Esophagus muscularis mucosa (tissue), 4 donors: ENCODE measurements around the gene CHRNA4. TPM values are rescaled to one million over a fixed set of nuclear protein-coding genes. Genes with fewer than 3 reads are reported as not detected.

Source experiments
- DNase-seq: peaks from one replicate; pipeline ENCODE4 v3.0.0-alpha.2; 2017; ENCODE audit errors: extremely low spot score
- H3K27ac ChIP-seq, 4 donors: fragments of 200-600 bp; sonication (generic); replicated peaks in 1 of 4; 1 replicate in 3 of 4; 2 replicates in 1 of 4; pipeline ENCODE4 v1.5.1; 2016 to 2019; ENCODE audit warnings: mild to moderate bottlenecking in 1 of 4
- H3K27me3 ChIP-seq, 4 donors: fragments of 200-600 bp; sonication (generic); one replicate each; pipeline versions ENCODE4 v1.5.1 to v1.6.0; 2016 to 2019
- H3K36me3 ChIP-seq, 4 donors: fragments of 200-600 bp; sonication (generic); one replicate each; pipeline ENCODE4 v1.5.1; 2016 to 2019
- H3K4me1 ChIP-seq, 4 donors: fragments of 200-600 bp; sonication (generic); one replicate each; pipeline ENCODE4 v1.5.1; 2016 to 2019
- H3K4me3 ChIP-seq, 4 donors: fragments of 200-600 bp; sonication (generic); 1 replicate in 2 of 4; 2 replicates in 2 of 4; pipeline ENCODE4 v1.5.1; 2016 to 2019; ENCODE audit warnings: mild to moderate bottlenecking in 4 of 4, moderate library complexity in 1 of 4
- H3K9me3 ChIP-seq, 4 donors: fragments of 200-600 bp; sonication (generic); 1 replicate in 3 of 4; 2 replicates in 1 of 4; pipeline ENCODE4 v1.5.1; 2016 to 2019
- EP300 ChIP-seq: sonication (generic); formaldehyde crosslinking; IDR thresholded peaks from one replicate; pipeline ENCODE4 v1.6.1; 2017; ENCODE audit warnings: antibody characterized with exemption
- POLR2A ChIP-seq: fragments of 450-650 bp; IDR thresholded peaks from one replicate; pipeline ENCODE4 v1.6.1; 2017; ENCODE audit warnings: antibody characterized with exemption, moderate library complexity, mild to moderate bottlenecking, low read depth
- POLR2AphosphoS5 ChIP-seq, 2 donors: sonication (generic); formaldehyde crosslinking; IDR thresholded peaks; one replicate each; pipeline ENCODE4 v1.6.1; 2017; ENCODE audit warnings: antibody characterized with exemption in 2 of 2
- WGBS: methylation state at CpG from one replicate; pipeline ENCODE4 v1.1.5; 2018; 5-methylcytosine and 5-hydroxymethylcytosine counted together
- intact Hi-C: fragments of 100-400 bp; cut with DNase I; formaldehyde crosslinking; loops from one replicate; pipeline ENCODE4 v1.15.1; 2023
- total RNA-seq, 4 donors: library from RNA; depleted of rRNA; stranded (reverse); fragments of >200 nt; gene quantifications; one replicate each; pipeline versions ENCODE4 v1.1.0 to v1.2.1, GENCODE V29; 2016
- TF ChIP-seq, protein P1 (sequence below), 3 experiments: fragments of 200-600 bp in 2 of 3; fragments of 450-650 bp in 1 of 3; sonication (generic) in 2 of 3; IDR thresholded peaks; one replicate each; pipeline ENCODE4 v1.5.1; 2017 to 2019; ENCODE audit warnings: antibody characterized with exemption in 3 of 3, mild to moderate bottlenecking in 2 of 3, moderate library complexity in 1 of 3

Gene CHRNA4
- total RNA-seq, 4 donors from 2014 or later: not detected

DNA sequence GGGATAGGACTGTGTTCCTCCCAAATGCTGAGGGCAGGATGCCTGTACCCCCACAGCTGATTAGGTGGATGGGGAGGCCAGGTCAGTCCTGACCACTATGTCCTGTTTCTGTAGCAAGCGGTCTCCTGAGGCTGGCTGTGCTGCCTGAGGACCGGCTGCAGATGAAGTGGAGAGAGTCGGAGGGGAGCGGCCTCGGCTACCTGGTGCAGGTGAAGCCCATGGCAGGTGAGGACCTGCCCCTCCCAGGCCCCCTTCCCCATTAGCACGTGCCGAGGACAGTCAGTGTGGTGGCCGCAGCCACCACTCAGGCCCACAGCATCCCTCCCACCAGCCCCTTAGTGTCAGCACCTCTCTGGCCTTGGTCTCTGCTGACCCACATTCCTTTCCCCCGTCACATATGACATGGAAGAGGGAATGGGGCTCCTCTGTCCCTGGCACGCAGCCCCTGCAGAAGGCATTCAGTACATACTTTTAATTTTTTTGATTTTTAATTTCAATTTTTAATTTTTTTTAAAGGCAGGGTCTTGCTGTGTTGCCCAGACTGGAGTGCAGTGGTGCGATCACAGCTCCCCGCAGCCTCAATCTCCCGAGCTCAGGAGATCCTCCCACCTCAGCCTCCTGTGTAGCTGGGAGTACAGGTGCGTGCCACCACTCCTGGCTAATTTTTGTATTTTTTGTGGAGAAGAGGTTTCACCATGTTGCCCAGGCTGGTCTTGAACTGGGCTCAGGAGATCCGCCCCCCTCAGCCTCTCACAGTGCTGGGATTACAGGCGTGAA is 63.2 kb downstream of the CHRNA4 start:
- 79% methylated on average over 14 of the region's 16 CpGs for WGBS
- H3K27me3 ChIP-seq: peaks cover 0 to 85% (median 31%) of the 10 kb centered on the region in 4 donors
- no peak for DNase-seq
- H3K9me3 ChIP-seq: peaks cover 0 to 17% (median 14%) of the 10 kb centered on the region in 4 donors
- H3K36me3 ChIP-seq: no peaks in the 10 kb centered on the region
- no peaks in the 10 kb centered on the region for H3K4me1 ChIP-seq
- H3K27ac ChIP-seq: no peak overlapping the region
- no peak overlapping the region for H3K4me3 ChIP-seq
- TF ChIP-seq, protein P1, sequence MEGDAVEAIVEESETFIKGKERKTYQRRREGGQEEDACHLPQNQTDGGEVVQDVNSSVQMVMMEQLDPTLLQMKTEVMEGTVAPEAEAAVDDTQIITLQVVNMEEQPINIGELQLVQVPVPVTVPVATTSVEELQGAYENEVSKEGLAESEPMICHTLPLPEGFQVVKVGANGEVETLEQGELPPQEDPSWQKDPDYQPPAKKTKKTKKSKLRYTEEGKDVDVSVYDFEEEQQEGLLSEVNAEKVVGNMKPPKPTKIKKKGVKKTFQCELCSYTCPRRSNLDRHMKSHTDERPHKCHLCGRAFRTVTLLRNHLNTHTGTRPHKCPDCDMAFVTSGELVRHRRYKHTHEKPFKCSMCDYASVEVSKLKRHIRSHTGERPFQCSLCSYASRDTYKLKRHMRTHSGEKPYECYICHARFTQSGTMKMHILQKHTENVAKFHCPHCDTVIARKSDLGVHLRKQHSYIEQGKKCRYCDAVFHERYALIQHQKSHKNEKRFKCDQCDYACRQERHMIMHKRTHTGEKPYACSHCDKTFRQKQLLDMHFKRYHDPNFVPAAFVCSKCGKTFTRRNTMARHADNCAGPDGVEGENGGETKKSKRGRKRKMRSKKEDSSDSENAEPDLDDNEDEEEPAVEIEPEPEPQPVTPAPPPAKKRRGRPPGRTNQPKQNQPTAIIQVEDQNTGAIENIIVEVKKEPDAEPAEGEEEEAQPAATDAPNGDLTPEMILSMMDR (IDR thresholded peaks at IDR 0.05): no peak
- TF ChIP-seq EP300 (no peak), POLR2AphosphoS5 (IDR thresholded peaks at IDR 0.05) (no peak), POLR2A (no peak)
- intact Hi-C loops: no loop called here

DNA sequence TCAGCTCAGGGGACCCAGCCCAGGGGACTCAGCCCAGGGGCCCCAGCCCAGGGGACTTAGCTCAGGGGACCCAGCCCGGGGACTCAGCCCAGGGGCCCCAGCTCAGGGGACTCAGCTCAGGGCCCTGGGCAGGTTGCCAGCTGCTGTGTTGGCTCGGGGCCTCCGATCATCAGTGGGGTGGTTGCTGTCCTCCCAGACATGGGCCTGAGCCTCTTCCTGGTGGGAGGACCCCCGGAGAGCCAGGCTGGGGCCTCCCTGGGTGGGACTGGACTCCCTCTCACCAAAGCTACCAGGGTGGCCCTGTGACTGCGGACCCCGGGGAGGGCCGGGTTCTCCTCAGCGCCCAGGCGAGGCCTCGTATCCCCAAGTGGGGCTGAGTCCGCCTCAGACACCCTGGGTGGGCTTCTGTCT is 63.8 kb downstream of the CHRNA4 start:
- no peak for TF ChIP-seq EP300
- TF ChIP-seq POLR2AphosphoS5 (IDR thresholded peaks at IDR 0.05): no peak
- TF ChIP-seq, protein P1 (IDR thresholded peaks at IDR 0.05): no peak
- TF ChIP-seq POLR2A: no peak
- peaks cover 0 to 16% (median 13%) of the 10 kb centered on the region in 4 donors for H3K9me3 ChIP-seq
- H3K36me3 ChIP-seq: no peaks in the 10 kb centered on the region
- no peaks in the 10 kb centered on the region for H3K4me1 ChIP-seq
- intact Hi-C loops: no loop called here
- peaks cover 0 to 88% (median 31%) of the 10 kb centered on the region in 4 donors for H3K27me3 ChIP-seq
- no peak overlapping the region for H3K27ac ChIP-seq
- WGBS: 84% methylated on average over 5 of the region's 11 CpGs
- H3K4me3 ChIP-seq: no peak overlapping the region
- DNase-seq: no peak

DNA sequence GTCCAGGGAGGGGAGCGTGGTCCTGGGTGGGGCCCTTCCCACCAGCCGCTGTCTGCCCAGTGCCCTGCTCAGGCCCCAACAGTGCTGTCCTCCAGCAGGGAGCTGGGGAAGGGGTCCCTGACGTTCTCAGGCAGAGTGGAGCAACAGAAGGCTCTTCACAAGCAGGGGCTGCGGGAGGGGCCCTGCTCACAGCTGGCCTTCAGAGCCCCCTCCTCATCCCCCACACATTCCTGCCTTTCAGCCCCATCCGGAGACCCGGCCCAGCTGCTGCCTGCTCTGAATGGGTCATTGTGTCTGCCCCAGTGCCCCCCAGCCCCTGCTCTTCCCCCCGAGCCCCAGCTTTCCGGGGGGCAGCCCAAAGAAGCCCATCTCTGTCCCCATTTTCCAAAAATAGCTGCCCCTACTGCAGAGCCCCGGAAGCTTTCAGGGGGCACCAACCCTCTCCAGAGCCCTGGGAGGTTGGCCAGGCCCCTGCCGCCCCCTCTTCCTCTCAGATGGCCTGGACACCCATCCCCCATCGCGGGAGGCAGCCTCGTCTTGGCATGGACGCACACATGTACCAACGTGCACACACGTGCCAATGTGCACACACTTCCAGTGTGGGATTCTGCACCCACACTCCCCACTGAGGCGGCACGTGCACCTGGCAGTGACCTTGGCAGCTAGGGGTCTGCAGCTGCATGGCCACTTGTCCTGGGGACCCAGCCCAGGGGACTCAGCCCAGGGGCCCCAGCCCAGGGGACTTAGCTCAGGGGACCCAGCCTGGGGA is 64.4 kb downstream of the CHRNA4 start:
- H3K27ac ChIP-seq: no peak overlapping the region
- peaks cover 0 to 91% (median 31%) of the 10 kb centered on the region in 4 donors for H3K27me3 ChIP-seq
- no peaks in the 10 kb centered on the region for H3K36me3 ChIP-seq
- WGBS: 30% methylated on average over 13 of the region's 18 CpGs
- no peak overlapping the region for H3K4me3 ChIP-seq
- TF ChIP-seq, protein P1 (IDR thresholded peaks at IDR 0.05): no peak
- TF ChIP-seq EP300: no peak
- no peak for TF ChIP-seq POLR2A
- TF ChIP-seq POLR2AphosphoS5 (IDR thresholded peaks at IDR 0.05): no peak
- H3K4me1 ChIP-seq: no peaks in the 10 kb centered on the region
- DNase-seq: no peak
- peaks cover 0 to 10% (median 9%) of the 10 kb centered on the region in 4 donors for H3K9me3 ChIP-seq
- intact Hi-C loops: no loop called here

DNA sequence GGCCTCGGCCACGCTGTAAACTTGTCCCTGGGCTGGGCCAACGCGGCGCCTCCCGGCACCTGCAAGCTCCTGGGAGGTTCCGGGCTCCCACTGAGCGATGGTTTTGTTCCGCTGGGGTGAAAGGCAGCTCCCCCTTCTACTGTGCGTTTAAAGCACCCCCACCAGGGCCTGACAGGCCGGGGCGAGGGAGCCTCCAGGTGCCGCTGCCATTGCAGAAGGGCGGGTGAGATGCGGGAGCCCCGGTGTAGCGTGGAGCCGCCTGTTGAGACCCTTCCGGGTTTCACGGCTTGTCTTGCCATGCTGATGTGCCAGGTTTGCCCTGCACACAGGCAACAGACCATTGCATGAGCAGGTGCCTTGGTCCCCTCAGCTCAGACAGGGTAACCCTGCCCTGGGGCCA is 65.3 kb downstream of the CHRNA4 start:
- intact Hi-C loops: no loop called here
- peaks cover 0 to 94% (median 31%) of the 10 kb centered on the region in 4 donors for H3K27me3 ChIP-seq
- WGBS: 0% methylated on average over 2 of the region's 20 CpGs
- TF ChIP-seq POLR2AphosphoS5 (IDR thresholded peaks at IDR 0.05) (no peak), EP300 (no peak), POLR2A (no peak)
- TF ChIP-seq, protein P1 (IDR thresholded peaks at IDR 0.05): no peak
- H3K36me3 ChIP-seq: no peaks in the 10 kb centered on the region
- H3K4me3 ChIP-seq: no peak overlapping the region
- DNase-seq: no peak
- peaks cover 0 to 2% (median under 1%) of the 10 kb centered on the region in 4 donors for H3K9me3 ChIP-seq
- H3K27ac ChIP-seq: no peak overlapping the region
- H3K4me1 ChIP-seq: peaks cover 0 to 7% (median 3%) of the 10 kb centered on the region in 4 donors
